HL-60/S4 treated with retinoic acid at 250 ng/mL for 4 days and 3 days (cell line): ENCODE measurements around the gene PLEKHH3.
"Not testable (repeated sequence)": the region's sequence is repeated elsewhere in the genome, so short reads cannot be mapped to it uniquely, and the experiment has no call there.

Source experiments
- in situ Hi-C: fragments of 300-500 bp; cut with MboI; formaldehyde crosslinking; loops from 2 replicates; pipeline ENCODE4 v1.7.0; 2022; ENCODE audit warnings: low sequenced_read_pairs

Gene PLEKHH3

DNA sequence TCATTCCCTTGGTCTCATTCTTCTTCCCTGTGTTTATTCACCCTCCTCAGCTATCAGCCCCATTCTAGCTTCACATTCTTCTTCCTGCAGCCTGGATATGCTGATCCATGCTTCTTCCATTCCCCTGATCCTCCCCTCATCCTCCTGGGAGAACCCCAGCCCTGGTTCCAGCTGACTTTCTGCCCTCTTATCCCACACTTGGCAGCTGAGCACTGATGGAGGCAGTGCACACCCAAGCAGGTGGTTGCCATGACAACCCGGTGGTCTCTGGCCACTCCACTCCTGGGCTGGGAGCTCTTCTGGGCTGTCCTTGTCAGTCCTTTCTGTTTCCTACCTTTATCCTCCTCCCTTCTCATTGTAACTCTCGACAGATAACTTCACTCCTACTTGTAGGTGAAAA is 34.5 kb downstream of the PLEKHH3 start:
- in situ Hi-C loops = no loop called here

- in situ Hi-C loops = no loop called here
Observed at GRCh38 chr17:42640121-42640520, 36.7 kb downstream of the PLEKHH3 start.

DNA sequence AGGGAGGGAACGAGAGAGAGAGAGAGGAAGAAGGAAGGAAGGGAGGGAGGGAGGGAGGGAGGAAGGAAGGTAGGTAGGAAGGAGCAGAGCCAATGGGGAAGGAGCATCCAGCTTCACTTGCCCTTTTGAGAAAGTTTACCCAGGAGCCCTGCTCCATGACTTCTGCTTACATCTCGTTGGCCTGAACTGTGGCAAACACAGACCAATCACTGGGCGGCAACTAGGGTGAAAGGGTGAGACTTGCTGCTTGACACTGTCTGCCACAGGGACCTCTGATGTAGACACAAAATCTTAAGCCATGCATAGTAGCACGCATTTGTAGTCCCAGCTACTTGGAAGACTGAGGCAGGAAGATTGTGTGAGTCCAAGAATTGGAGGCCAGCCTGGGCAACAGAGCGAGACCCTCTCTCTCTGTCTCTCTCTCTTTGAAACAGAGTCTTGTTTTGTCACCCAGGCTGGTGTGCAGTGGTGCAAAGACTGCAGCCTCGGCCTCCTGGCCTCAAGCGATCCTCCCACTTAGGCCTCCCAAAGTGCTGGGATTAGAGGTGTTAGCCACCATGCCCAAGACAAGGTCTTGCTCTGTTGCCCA is 37.2 kb downstream of the PLEKHH3 start:
- in situ Hi-C loops = no loop called here

GRCh38 chr17:42632949-42633444 is 43.8 kb downstream of the PLEKHH3 start:
- in situ Hi-C loops = no loop called here

- in situ Hi-C loops = no loop called here
Observed at GRCh38 chr17:42629411-42630009, 47.3 kb downstream of the PLEKHH3 start.

GRCh38 chr17:42627032-42627764 is 49.6 kb downstream of the PLEKHH3 start:
- in situ Hi-C loops = not testable (repeated sequence)

DNA sequence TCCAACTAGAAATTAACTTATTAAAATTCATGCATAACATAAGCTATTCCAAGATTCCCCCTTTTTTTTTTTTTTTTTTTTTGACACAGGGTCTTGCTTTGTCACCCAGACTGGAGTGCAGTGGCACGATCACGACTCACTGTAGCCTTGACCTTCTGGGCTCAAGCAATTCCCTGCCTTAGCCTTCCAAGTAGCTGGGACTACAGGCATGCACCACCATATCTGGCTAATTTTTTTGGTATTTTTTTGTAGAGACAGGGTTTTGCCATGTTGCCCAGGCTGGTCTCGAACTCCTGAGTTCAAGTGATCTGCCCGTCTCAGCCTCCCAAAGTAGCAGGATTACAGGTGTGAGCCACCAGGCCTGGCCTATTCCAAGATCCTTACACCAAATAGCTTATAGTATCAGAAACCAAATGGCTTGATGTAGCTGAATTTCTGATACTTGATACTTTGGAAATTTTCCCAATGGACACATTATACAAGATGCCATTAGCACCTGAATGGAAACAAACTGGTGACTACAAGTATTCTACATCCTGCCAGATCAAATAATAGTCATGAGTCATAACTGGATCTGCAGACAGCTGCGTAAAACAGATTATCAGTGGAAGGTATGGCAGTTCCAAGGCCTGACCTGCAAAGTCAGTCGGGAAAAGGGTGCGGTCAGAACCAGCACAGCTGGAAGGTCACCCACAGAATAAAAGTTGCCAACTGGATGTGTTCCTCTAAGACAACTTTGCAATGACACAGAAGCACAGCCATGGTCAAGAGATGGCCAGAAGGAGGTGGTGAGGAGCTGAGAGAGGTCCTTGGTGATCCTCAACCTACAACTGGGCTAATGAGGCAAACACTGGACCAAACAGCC is 52.8 kb downstream of the PLEKHH3 start:
- in situ Hi-C loops = no loop called here

GRCh38 chr17:42623271-42623670 is 53.5 kb downstream of the PLEKHH3 start:
- in situ Hi-C loops = no loop called here

DNA sequence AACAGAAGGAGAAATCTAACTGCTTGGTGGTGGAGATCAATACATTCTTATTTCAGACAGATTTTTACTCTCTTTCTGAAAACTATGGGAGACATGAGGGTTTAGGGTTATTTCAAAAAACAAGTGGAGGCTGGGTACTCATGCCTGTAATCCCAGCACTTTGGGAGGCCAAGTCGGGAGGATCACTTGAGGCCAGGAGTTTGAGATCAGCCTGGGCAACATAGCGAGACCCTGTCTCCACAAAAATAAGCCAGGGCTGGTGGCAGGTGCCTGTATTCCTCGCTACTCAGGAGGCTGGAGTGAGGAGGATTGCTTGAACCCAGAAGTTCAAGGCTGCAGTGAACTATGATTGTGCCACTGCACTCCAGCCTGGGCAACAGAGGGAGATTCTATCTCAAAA is 54.8 kb downstream of the PLEKHH3 start:
- in situ Hi-C loops = not testable (repeated sequence)

DNA sequence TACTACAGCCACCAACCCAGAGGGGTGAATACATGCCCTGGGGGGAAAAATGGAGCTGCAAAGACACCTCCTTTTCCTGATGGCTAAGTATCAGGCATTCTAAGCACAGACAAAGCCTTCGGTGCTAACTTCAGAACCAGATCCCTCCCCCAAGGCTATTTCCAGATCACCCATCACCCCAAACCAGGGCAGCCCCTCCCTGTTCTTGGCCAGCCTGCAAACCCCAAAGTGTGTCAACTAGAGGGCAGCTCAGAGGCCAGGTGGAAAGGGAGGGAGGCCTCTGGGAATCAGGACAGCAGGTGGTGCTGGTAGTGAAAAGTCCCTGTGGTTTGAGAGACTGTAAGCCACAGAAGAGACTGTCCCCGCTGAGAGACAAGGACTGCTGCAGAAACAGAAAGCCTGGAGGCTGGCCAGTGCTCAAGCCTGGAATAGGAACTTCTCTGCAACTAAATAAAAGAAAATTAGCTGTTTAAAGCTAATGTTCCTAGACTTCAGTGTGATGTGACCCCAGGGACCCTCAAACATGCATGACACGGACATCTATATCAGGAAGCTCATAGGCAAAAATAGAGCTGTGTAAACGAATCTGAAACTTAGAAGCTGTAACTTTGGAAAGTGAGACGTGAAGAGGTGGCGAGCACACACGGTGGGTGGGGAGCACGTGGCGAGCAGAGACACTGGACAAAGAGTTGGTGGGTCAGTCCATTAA is 58.2 kb downstream of the PLEKHH3 start:
- in situ Hi-C loops = no loop called here

GRCh38 chr17:42617956-42618431 is 58.8 kb downstream of the PLEKHH3 start:
- in situ Hi-C loops = no loop called here
